ENCODE data around the gene TPRG1L.

TPRG1L gene

GRCh38 chr1:3676581-3677470 is 52.0 kb downstream of the TPRG1L start:
- DNase-seq (ENCODE audit: extremely low read depth in 1 of 2, low read depth in 1 of 2), result no peak

DNA sequence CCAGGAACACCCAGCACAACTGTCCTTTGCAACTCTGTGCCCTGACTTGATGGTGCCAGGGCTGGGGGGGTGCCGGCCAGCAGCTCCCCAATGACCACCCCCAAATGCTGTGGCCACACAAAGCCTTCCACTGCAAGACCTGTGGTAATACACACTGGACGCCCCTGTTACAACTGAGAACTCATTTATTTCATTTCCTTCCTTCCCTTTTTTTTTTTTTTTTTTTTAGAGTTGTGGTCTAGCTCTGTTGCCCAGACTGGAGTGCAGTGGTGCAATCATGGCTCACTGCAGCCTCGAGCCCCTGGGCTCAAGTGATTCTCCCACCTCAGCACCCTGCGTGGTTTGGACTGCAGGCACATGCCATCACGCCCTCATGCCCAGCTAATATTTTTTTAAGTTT is 52.7 kb downstream of the TPRG1L start:
- DNase-seq (ENCODE audit: extremely low read depth in 1 of 2, low read depth in 1 of 2), result no peak

DNA sequence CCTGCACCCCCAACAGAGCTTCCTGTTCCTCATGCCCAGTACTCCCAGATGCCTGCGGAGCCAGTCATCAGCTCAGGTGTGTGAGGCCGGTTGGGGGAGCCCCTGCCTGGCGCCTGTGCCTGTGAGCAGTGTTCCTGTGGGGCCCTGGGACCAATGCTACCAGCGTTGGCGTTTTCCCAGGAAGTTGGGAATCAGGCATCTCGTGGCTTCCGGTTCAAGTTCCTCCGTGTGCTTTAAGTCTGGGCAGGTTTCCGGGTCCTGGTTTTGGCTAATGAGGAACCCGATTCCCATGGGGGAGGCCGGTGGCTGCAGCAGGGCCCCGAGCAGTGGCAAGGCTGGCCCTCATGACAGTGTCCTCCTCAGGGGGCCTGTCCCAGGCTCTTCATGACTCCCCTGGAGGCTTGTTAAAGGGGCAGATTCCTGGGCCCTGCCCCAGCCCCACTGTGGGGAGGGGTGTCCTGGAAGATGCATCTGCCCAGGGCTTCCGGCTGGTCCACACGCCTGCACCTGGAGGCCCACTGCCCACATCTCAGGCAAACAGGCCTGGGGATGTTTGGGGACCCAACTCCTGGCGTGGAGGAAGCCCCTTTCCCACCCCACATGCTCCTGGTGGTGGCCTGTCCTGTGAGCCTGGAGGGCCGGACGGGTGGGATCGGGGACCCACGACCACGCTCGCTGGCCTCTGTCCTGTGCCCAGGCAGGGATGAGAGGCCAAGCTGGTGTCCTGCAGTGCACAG is 53.7 kb downstream of the TPRG1L start:
- no peak for DNase-seq (ENCODE audit: extremely low read depth in 1 of 2, low read depth in 1 of 2)

DNA sequence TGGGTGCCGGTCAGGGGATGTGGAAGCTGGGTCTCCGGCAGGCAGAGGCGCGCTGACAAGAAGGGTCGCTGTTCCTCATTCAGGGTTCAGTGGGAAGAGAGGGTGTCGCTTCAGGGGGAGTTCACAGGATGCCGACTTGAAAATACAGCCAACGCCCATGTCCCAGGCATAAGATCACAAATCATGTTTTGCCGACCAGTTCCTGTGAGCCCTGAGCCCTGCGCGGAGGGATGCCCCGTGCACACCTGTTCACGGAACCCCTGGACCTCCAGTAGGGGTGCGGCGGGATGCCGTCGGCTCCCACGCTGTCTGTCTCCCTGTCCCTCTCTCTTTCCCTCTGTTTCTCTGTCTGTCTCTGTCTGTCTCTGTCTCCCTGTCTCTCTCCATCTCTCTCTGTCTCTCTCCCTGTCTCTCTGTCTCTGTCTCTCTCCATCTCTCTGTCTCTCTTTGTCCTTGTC is 54.3 kb downstream of the TPRG1L start:
- DNase-seq (ENCODE audit: extremely low read depth in 1 of 2, low read depth in 1 of 2), result no peak
